Type B pancreatic cell (in vitro differentiated cells): ENCODE results near the gene TGDS. TPM values are rescaled to one million over a fixed set of nuclear protein-coding genes. Genes with fewer than 3 reads are reported as not detected.

Source experiments
- DNase-seq: peaks from one replicate; pipeline ENCODE4 v3.0.0; 2021; ENCODE audit warnings: mixed read lengths; ENCODE audit not compliant: unreplicated experiment; ENCODE audit errors: extremely low spot score
- H3K27ac Mint-ChIP-seq: 2 replicates; pipeline ENCODE4 v1.8.0; 2021; ENCODE audit warnings: mild to moderate bottlenecking, mixed read lengths
- H3K27me3 Mint-ChIP-seq: 2 replicates; pipeline ENCODE4 v1.8.0; 2021; ENCODE audit warnings: mixed read lengths
- H3K36me3 Mint-ChIP-seq: 2 replicates; pipeline ENCODE4 v1.8.0; 2021; ENCODE audit warnings: mixed read lengths
- H3K4me1 Mint-ChIP-seq: one replicate; pipeline ENCODE4 v1.8.0; 2021; ENCODE audit warnings: mixed read lengths; ENCODE audit not compliant: unreplicated experiment
- H3K4me3 Mint-ChIP-seq: 2 replicates; pipeline ENCODE4 v1.8.0; 2021; ENCODE audit warnings: mild to moderate bottlenecking, mixed read lengths
- H3K9me3 Mint-ChIP-seq: 2 replicates; pipeline ENCODE4 v1.8.0; 2021; ENCODE audit warnings: mixed read lengths
- total RNA-seq: library from RNA; stranded (reverse); gene quantifications from 2 replicates; pipeline ENCODE4 v1.2.1, GENCODE V29; 2021; ENCODE audit warnings: low replicate concordance
- TF ChIP-seq, protein P1 (sequence below): fragments of 200-600 bp; sonication (generic); conservative IDR thresholded peaks from 2 replicates; pipeline ENCODE4 v1.5.0; 2021; ENCODE audit warnings: antibody characterized with exemption, mild to moderate bottlenecking

Gene TGDS
- total RNA-seq, 1 donor from 2014 or later = 11.7 TPM

DNA sequence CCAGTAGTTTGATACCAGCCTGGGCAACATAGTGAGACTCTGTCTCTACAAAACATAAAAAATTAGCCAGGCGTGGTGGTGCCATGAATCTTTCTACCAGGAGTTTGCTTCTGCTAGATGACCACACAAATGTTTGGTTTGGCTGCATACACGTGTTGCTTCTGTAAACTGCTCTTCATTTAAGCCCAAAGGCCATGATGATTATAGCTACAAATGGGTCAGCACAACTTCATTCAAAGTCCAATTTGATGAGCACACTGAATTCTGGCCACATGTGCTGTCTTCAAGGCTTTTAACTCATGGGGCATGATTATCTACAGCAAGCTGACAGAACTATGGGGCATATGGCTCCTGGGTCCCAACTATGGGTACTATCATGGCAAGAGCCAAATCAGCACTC, 70.2 kb downstream of the TGDS start:
- Mint-ChIP-seq H3K27ac (no peak overlapping the region), H3K4me3 (no peak overlapping the region), H3K4me1 (no peaks in the 10 kb centered on the region), H3K36me3 (no peaks in the 10 kb centered on the region), H3K27me3 (peaks cover 4% of the 10 kb centered on the region), H3K9me3 (peaks cover 9% of the 10 kb centered on the region)
- DNase-seq = no peak
- TF ChIP-seq, protein P1, sequence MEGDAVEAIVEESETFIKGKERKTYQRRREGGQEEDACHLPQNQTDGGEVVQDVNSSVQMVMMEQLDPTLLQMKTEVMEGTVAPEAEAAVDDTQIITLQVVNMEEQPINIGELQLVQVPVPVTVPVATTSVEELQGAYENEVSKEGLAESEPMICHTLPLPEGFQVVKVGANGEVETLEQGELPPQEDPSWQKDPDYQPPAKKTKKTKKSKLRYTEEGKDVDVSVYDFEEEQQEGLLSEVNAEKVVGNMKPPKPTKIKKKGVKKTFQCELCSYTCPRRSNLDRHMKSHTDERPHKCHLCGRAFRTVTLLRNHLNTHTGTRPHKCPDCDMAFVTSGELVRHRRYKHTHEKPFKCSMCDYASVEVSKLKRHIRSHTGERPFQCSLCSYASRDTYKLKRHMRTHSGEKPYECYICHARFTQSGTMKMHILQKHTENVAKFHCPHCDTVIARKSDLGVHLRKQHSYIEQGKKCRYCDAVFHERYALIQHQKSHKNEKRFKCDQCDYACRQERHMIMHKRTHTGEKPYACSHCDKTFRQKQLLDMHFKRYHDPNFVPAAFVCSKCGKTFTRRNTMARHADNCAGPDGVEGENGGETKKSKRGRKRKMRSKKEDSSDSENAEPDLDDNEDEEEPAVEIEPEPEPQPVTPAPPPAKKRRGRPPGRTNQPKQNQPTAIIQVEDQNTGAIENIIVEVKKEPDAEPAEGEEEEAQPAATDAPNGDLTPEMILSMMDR = no peak

DNA sequence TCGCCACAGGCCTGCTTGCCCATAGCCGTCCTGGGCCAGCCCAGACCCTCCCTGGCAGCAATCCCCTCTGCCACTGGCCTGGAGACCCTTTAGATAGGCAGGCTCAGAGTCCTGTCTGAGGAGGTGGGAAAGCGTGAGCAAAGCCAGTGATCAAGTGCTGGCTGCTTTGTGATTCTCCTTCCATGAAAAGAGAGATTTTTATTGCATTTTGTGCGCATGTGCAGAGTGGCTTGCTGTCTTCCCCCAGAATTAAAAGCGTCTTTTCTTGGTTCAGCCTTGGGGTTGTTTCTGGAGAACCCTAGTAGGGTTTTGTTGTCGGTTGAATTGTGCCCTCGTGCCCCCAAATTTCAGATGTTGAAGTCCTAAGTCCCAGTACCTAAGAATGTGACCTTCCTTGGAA, 71.5 kb downstream of the TGDS start:
- Mint-ChIP-seq H3K9me3 (peaks cover 7% of the 10 kb centered on the region), H3K27me3 (peaks cover 4% of the 10 kb centered on the region), H3K4me1 (no peaks in the 10 kb centered on the region), H3K36me3 (no peaks in the 10 kb centered on the region), H3K4me3 (no peak overlapping the region), H3K27ac (no peak overlapping the region)
- TF ChIP-seq, protein P1 = no peak
- no peak for DNase-seq

Other genes with a start within 250 kb of the TGDS start
- 19.7 TPM in 1 of 2 replicates, not detected in the other for gene DCT, start 116.5 kb downstream of the TGDS start, total RNA-seq
- gene GPR180, start 5.7 kb upstream of the TGDS start, total RNA-seq = 6.1 and 6.6 TPM in 2 replicates
- gene SOX21, start 116.4 kb upstream of the TGDS start, total RNA-seq = 9.6 and 11.4 TPM in 2 replicates